HG02798 (cell line): Measurements from ENCODE around the gene HLCS.
"Not testable (repeated sequence)": the region's sequence is repeated elsewhere in the genome, so short reads cannot be mapped to it uniquely, and the experiment has no call there.

Experiments
- ATAC-seq: cut with Tn5 transposase; IDR thresholded peaks from one replicate; pipeline ENCODE4 v1.9.1; 2021; ENCODE audit warnings: mild to moderate bottlenecking; ENCODE audit not compliant: unreplicated experiment, poor library complexity

The HLCS gene

GRCh38 chr21:36820176-36821031, 146.1 kb downstream of the HLCS start:
- ATAC-seq, result no peak

GRCh38 chr21:36817732-36818450, 148.6 kb downstream of the HLCS start:
- ATAC-seq, result no peak

GRCh38 chr21:36816561-36817130, 149.8 kb downstream of the HLCS start:
- no peak for ATAC-seq

GRCh38 chr21:36816026-36816425, 150.4 kb downstream of the HLCS start:
- ATAC-seq, result not testable (repeated sequence)

- ATAC-seq, result no peak
Observed at GRCh38 chr21:36815284-36815683, 151.2 kb downstream of the HLCS start.

- no peak for ATAC-seq
Observed at GRCh38 chr21:36813052-36813451, 153.4 kb downstream of the HLCS start.

- ATAC-seq, result no peak
Observed at GRCh38 chr21:36811762-36812161, 154.7 kb downstream of the HLCS start.

- ATAC-seq, result no peak
Observed at GRCh38 chr21:36810443-36810842, 156.0 kb downstream of the HLCS start.

- no peak for ATAC-seq
Observed at GRCh38 chr21:36807422-36807928, 159.0 kb downstream of the HLCS start.

GRCh38 chr21:36806103-36806502, 160.4 kb downstream of the HLCS start:
- ATAC-seq, result no peak

GRCh38 chr21:36804874-36805611, 161.4 kb downstream of the HLCS start:
- no peak for ATAC-seq

- ATAC-seq, result no peak
Observed at GRCh38 chr21:36803816-36804439, 162.5 kb downstream of the HLCS start.

- ATAC-seq, result no peak
Observed at GRCh38 chr21:36803051-36803645, 163.3 kb downstream of the HLCS start.

GRCh38 chr21:36800734-36801133, 165.7 kb downstream of the HLCS start:
- ATAC-seq, result no peak

GRCh38 chr21:36799869-36800268, 166.6 kb downstream of the HLCS start:
- no peak for ATAC-seq

- ATAC-seq, result no peak
Observed at GRCh38 chr21:36798491-36798890, 168.0 kb downstream of the HLCS start.

- no peak for ATAC-seq
Observed at GRCh38 chr21:36796070-36796469, 170.4 kb downstream of the HLCS start.

GRCh38 chr21:36792505-36792967, 173.9 kb downstream of the HLCS start:
- no peak for ATAC-seq

- no peak for ATAC-seq
Observed at GRCh38 chr21:36791695-36792470, 174.6 kb downstream of the HLCS start.
